ENCODE results near the gene DDO.

DDO gene

GRCh38 chr6:110357298-110357663, 58.1 kb downstream of the DDO start:
- peaks cover 8% of the 10 kb centered on the region for H3K4me1 ChIP-seq
- TF ChIP-seq CTCF (IDR thresholded peaks at IDR 0.05; ENCODE audit: low read depth, low read length): no peak
- peaks cover 9% of the 10 kb centered on the region; the same call in 1 of the 2 replicates for H3K27me3 ChIP-seq
- no peaks in the 10 kb centered on the region for H3K9me3 ChIP-seq
- H3K4me3 ChIP-seq (ENCODE audit: low read depth, low read length): no peak overlapping the region
- H3K36me3 ChIP-seq: no peaks in the 10 kb centered on the region
- DNase-seq: no peak

GRCh38 chr6:110356778-110357177, 58.6 kb downstream of the DDO start:
- no peak for DNase-seq
- Histone ChIP-seq H3K9me3 (no peaks in the 10 kb centered on the region), H3K27me3 (peaks cover 9% of the 10 kb centered on the region; the same call in 1 of the 2 replicates), H3K4me3 (ENCODE audit: low read depth, low read length) (no peak overlapping the region), H3K36me3 (no peaks in the 10 kb centered on the region), H3K4me1 (peaks cover 8% of the 10 kb centered on the region)
- no peak for TF ChIP-seq CTCF (IDR thresholded peaks at IDR 0.05; ENCODE audit: low read depth, low read length)

GRCh38 chr6:110355727-110356126, 59.6 kb downstream of the DDO start:
- DNase-seq: no peak
- Histone ChIP-seq H3K36me3 (no peaks in the 10 kb centered on the region), H3K4me1 (peaks cover 8% of the 10 kb centered on the region), H3K27me3 (peaks cover 9% of the 10 kb centered on the region; the same call in 1 of the 2 replicates), H3K4me3 (ENCODE audit: low read depth, low read length) (no peak overlapping the region), H3K9me3 (no peaks in the 10 kb centered on the region)
- no peak for TF ChIP-seq CTCF (IDR thresholded peaks at IDR 0.05; ENCODE audit: low read depth, low read length)

- Histone ChIP-seq H3K9me3 (no peaks in the 10 kb centered on the region), H3K27me3 (peaks cover 9% of the 10 kb centered on the region; the same call in 1 of the 2 replicates), H3K4me3 (ENCODE audit: low read depth, low read length) (no peak overlapping the region), H3K36me3 (no peaks in the 10 kb centered on the region), H3K4me1 (peaks cover 8% of the 10 kb centered on the region)
- DNase-seq: no peak
- TF ChIP-seq CTCF (IDR thresholded peaks at IDR 0.05; ENCODE audit: low read depth, low read length): no peak
Observed at GRCh38 chr6:110355022-110355421, 60.4 kb downstream of the DDO start.

GRCh38 chr6:110354153-110354552, 61.2 kb downstream of the DDO start:
- H3K9me3 ChIP-seq: no peaks in the 10 kb centered on the region
- H3K27me3 ChIP-seq: peaks cover 9% of the 10 kb centered on the region; the same call in 1 of the 2 replicates
- DNase-seq: no peak
- no peak for TF ChIP-seq CTCF (IDR thresholded peaks at IDR 0.05; ENCODE audit: low read depth, low read length)
- peaks cover 8% of the 10 kb centered on the region for H3K4me1 ChIP-seq
- no peak overlapping the region for H3K4me3 ChIP-seq (ENCODE audit: low read depth, low read length)
- no peaks in the 10 kb centered on the region for H3K36me3 ChIP-seq

GRCh38 chr6:110353457-110354001, 61.8 kb downstream of the DDO start:
- no peak for TF ChIP-seq CTCF (IDR thresholded peaks at IDR 0.05; ENCODE audit: low read depth, low read length)
- Histone ChIP-seq H3K4me3 (ENCODE audit: low read depth, low read length) (no peak overlapping the region), H3K4me1 (peaks cover 8% of the 10 kb centered on the region), H3K9me3 (no peaks in the 10 kb centered on the region), H3K36me3 (no peaks in the 10 kb centered on the region), H3K27me3 (peaks cover 4% of the 10 kb centered on the region; the same call in 1 of the 2 replicates)
- DNase-seq: no peak
